Esophagus muscularis mucosa (tissue), 4 donors: Measurements from ENCODE around the gene ASAH2B.

Experiments used
- CTCF ChIP-seq, 3 experiments: fragments of 200-600 bp in 2 of 3; fragments of 450-650 bp in 1 of 3; sonication (generic) in 2 of 3; IDR thresholded peaks; one replicate each; pipeline ENCODE4 v1.5.1; 2017 to 2019; ENCODE audit warnings: antibody characterized with exemption in 3 of 3, mild to moderate bottlenecking in 2 of 3, moderate library complexity in 1 of 3
- EP300 ChIP-seq: sonication (generic); formaldehyde crosslinking; IDR thresholded peaks from one replicate; pipeline ENCODE4 v1.6.1; 2017; ENCODE audit warnings: antibody characterized with exemption
- POLR2A ChIP-seq: fragments of 450-650 bp; IDR thresholded peaks from one replicate; pipeline ENCODE4 v1.6.1; 2017; ENCODE audit warnings: antibody characterized with exemption, moderate library complexity, mild to moderate bottlenecking, low read depth
- POLR2AphosphoS5 ChIP-seq, 2 donors: sonication (generic); formaldehyde crosslinking; IDR thresholded peaks; one replicate each; pipeline ENCODE4 v1.6.1; 2017; ENCODE audit warnings: antibody characterized with exemption in 2 of 2

DNA sequence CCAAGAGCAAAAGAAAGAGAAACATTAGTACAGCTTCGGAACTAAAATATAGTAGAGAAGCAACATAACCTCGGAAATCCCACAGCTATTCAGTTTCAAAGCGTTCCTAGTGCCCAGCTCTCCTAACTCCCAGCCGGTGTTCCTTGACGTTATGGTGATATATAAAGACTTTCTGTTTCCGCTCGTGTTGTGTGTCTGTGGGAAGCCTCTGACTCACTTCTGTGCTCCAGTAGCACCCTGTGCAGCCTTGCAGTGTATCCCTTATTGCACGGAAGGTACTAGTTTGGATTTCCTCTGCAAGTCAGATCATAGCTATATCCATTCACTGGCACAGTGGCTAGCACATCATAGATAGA lies 535 bp downstream of the ASAH2B start:
- TF ChIP-seq CTCF (IDR thresholded peaks at IDR 0.05): no peak
- no peak for TF ChIP-seq EP300
- no peak for TF ChIP-seq POLR2AphosphoS5 (IDR thresholded peaks at IDR 0.05)
- TF ChIP-seq POLR2A: no peak
